NCI-H2107 (cell line): ENCODE measurements around the gene RFPL2.
"Not testable (repeated sequence)": the region's sequence is repeated elsewhere in the genome, so short reads cannot be mapped to it uniquely, and the experiment has no call there.

Source experiments
- DNase-seq: peaks from one replicate; lab custom pipeline; 2025; lab: John Stamatoyannopoulos, UW

The RFPL2 gene

GRCh38 chr22:32164075-32164860 is 40.6 kb downstream of the RFPL2 start:
- no peak for DNase-seq

- not testable (repeated sequence) for DNase-seq
Observed at GRCh38 chr22:32160411-32160810, 44.5 kb downstream of the RFPL2 start.

GRCh38 chr22:32158712-32159533 is 46.0 kb downstream of the RFPL2 start, which contains the start of gene C22orf42:
C22orf42 (minus strand) TSS chr22:32159303; CDS start chr22:32159215, 88 bp downstream.
- no peak for DNase-seq

- DNase-seq: not testable (repeated sequence)
Observed at GRCh38 chr22:32157632-32158031, 47.2 kb downstream of the RFPL2 start.

GRCh38 chr22:32154727-32155126 is 50.1 kb downstream of the RFPL2 start:
- not testable (repeated sequence) for DNase-seq

GRCh38 chr22:32151641-32152040 is 53.2 kb downstream of the RFPL2 start:
- DNase-seq: not testable (repeated sequence)

- not testable (repeated sequence) for DNase-seq
Observed at GRCh38 chr22:32150647-32151046, 54.2 kb downstream of the RFPL2 start.

GRCh38 chr22:32148372-32148771 is 56.5 kb downstream of the RFPL2 start:
- DNase-seq: not testable (repeated sequence)

- DNase-seq: not testable (repeated sequence)
Observed at GRCh38 chr22:32147128-32147527, 57.7 kb downstream of the RFPL2 start.

GRCh38 chr22:32144496-32145274 is 60.2 kb downstream of the RFPL2 start:
- DNase-seq: no peak

- no peak for DNase-seq
Observed at GRCh38 chr22:32142600-32142999, 62.3 kb downstream of the RFPL2 start.

- not testable (repeated sequence) for DNase-seq
Observed at GRCh38 chr22:32140688-32141087, 64.2 kb downstream of the RFPL2 start.
